Measurements from ENCODE around the gene HOMER3.
"Not testable (repeated sequence)": the region's sequence is repeated elsewhere in the genome, so short reads cannot be mapped to it uniquely, and the experiment has no call there.

HOMER3 gene

DNA sequence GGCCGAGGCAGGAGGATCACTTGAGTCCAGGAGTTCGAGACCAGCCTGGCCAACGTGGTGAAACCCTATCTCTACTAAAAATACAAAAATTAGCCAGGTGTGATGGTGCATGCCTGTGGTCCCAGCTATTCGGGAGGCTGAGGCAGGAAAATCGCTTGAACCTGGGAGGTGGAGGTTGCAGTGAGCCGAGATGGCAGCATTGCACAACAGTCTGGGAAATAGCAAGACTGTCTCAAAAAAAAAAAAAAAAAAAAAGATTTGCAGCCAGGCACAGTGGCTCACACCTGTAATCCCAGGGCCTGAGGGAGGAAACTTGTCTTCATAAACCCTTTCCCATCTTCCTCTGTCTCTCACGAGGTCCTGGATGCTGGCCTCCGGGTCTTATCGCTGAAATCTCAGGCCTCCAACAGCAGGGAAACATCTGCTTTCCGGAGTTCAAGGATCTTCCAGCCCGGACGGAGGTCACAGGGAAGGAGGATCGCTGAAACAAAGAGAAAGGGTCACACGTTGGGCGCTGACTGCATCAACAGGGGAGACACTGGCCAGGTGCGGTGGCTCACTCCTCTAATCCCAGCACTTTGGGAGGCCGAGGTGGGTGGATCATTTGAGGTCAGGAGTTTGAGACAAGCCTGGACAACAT lies 11.5 kb upstream of the HOMER3 start:
- DNase-seq, result not testable (repeated sequence)

DNA sequence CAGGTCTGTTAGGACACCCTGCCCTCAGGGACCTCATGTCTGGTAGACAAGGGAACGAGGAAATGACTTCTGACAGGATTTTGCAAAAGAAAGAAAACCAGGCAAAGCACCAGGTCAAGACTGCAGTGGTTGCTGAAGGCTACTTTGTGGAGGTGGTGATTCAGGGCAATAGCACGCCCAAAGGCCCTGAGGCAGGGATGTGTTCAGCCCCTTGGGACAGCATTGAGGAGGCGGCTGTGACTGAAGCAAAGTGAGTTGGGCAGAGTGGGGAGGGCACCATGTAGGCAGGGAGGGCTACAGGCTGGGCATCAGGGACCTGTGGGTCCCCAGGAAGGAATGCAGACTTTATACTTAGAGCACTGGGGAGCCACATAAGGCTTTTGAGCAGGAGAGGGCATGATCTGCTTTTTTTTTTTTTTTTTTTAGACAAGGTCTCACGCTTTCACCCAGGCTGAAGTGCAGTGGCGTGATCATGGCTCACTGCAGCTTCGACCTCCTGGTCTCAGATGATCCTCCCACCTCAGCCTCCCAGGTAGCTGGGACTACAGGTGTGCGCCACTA lies 10.8 kb upstream of the HOMER3 start:
- DNase-seq, result peak; percentile 96

DNA sequence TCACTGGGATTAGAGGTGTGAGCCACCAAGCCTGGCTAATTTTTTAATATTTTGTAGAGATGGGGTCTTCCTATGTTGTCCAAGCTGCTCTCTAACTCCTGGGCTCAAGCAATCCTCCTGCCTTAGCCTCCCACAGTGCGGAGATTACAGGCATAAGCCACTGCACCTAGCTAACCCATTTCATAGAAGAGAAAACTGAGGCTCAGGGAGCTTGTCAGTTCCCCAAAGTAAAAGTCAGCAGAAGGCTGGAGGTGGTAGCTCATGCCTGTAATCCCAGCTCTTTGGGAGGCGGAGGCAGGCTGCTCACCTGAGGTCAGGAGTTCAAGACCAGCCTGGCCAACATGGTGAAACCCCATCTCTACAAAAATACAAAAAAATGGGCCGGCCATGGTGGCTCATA lies 8.8 kb upstream of the HOMER3 start:
- no peak for DNase-seq

DNA sequence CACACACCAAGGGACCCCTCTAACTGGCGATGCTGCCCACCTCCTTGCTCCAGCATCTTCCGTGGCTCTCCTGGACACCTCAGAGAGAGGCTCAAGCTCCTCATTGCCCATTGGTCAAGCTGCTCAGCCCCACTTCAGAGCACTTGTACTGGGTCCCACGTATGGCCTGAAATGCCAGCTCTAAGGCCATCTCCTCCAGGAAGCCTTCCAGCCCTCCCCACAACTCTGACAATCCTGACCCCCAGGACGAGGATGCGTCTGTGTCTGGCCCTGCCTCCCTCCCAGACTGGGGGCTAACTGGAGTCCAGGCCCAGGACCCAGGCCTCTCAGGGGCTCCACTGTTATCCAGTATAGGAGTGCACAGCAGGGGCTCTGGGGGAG lies 7.9 kb upstream of the HOMER3 start:
- no peak for DNase-seq

DNA sequence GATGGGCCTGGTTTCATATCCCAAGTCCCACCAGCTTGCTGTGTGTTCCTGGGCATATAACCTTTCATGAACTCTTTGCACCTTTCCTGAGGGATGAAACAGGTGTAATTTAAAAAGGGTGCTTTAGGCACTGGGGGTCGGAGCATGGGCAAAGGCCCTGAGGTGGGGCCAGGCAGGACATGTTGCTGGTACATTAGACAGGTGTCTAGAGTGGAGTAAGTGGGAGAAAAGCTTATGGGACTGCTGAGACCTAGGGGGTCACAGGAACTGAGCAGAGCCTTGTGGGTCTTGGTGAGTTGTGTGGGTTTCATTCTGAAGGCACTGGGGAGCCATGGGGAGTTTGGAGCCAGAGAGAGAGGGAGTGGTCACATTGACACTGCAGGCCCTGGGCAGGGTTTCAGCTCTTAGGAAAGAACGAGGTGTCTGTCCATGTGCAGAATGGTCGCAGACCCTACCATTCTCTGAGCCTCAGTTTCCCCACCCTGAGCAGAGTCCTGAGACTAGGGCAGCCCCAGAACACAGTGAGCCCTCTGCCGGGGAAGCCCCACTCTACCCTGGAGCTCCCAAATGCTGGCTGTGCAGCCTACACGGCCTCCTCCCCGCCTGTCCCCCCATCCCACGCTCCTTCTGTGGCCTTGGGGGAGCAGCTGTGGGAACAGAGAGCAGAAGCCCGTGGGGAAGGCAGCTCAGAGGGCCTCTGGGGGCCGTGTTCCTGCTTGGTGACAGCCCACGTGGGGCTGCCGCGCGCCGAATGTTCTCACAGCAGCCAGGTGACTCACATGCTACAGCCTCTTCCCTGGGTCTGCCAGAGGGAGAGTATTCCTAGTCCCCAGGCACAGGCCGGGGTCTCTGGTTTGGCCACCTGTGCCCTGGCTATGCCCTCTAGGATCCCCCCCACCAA lies 7.3 kb upstream of the HOMER3 start:
- no peak for DNase-seq

DNA sequence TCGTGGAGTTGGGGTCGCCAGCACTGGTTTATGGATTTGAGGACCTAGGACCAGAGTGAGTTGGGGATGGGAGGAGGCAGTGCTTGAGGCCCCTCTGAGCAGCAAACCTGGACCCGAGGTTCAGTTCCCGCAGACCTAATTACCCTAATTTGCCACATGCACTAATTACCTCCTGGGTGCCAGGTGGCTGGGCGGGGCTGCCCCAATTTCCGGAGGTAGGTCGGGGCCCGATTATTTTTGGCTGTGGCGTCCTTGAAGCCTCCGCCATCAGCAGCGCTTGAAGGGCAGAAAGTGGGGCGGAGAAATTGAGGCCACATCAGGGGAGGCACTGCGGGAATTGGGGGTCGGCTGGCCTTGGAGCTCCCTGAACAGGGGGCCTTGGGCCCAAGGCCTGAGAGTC lies 5.9 kb upstream of the HOMER3 start:
- no peak for DNase-seq

DNA sequence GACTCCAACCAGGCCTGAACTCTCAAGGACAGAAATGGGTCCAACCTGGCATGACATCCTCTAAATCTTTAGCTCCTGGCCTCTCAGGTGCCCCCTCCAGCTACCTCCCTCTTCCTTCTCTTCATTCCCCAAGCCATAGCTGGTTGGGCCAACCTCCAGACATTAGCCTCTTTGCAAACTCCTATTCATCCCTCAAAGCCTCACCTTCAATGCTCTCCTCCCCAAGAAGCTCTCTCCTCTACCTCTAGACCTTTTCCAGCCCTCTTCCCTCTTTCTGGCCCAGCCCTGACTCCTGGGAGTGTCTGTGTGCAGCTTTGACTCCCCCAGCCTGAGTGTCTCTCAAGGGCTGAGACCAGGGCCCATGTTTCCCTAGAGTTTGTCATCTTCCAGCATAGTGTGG lies 5.3 kb upstream of the HOMER3 start:
- no peak for DNase-seq

DNA sequence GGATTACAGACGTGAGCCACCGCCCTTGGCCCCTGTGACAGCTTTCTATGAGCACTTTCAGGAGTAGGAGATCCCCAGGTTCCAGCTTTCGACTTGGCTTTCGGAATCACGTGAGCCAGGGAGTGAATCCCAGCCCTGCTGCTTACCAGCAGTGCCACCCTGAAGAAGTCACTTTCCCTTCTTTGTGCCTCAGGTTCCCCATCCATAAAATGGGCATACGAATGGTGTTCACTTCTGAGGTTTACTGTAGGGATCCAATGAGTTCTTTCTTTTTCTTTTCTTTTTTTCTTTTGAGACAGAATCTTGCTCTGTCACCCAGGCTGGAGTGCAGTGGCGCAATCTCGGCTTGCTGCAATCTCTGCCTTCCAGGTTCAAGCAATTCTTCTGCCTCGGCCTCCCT lies 4.3 kb upstream of the HOMER3 start:
- no peak for DNase-seq

DNA sequence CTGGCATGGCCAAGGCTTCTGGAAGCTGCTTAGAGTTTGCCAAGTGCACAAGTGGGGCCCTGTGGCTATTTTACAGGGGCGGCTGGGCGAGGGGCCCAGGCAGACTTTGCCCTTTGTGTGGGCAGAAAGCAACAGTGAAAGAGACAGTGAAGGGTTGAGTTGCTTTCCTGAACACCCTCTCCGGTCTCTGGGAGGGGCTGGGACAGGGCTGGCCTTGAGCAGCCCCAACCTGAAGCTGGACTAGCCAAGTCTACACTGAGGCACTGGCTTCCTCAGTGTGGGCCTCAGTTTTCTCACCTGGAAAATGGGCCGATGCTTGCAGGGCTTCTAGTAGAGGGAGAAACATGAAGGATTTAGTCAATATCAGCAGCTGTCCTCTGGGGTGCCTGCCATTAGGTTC lies 2.4 kb upstream of the HOMER3 start:
- DNase-seq, result no peak

DNA sequence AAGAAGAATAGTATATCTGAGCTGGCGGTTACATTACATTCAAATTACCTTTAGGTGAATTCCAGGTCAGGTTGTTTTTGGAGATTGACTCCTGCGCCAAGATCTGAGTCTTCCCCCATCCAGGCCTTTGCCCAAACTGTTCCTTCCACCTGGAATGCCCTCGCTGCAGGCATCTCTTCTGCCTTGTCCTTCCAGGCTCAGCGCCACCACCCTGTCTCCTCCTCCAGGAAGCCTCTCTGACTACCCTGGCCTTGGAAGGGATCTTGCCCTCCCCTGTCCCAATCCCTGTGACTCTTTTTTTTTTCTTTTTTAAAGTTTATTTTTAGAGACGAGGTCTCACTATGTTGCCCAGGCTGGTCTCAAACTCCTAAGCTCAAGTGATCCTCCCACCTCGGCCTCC lies 1.7 kb upstream of the HOMER3 start:
- no peak for DNase-seq

DNA sequence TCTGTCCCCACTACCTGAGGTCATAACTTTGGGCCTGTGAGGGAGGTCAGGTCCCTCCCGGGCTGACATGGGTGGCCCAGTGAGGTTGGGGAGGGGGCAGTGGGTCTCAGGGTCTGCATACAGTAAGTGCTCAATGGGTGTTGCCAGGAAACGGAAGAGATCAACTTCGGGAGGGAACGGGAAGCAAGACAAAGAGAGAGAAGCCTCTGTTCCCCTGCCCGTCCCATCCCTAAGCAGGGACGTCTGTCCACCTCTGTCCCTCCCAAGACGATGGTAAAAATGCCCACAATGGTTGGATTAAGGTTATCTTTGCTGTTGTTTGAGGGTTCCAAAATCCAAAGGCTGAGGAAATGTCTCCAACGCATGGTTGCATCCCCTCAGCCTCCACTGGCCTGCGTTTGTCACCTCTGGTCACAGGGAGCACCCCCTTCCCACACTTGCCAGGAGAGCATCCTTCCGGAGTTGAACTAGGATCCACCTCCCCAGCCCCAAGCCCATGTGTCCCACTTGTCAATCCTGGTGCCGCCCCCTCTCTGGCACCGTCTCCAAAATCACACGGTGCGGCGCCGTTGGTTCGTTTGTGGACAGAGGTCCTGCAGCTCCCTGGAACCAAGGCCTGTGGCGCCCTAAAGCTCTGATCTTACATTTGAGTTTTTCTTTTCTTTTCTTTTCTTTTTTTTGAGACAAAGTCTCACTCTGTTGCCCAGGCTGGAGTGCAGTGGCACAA lies 774 bp upstream of the HOMER3 start:
- DNase-seq, result no peak

DNA sequence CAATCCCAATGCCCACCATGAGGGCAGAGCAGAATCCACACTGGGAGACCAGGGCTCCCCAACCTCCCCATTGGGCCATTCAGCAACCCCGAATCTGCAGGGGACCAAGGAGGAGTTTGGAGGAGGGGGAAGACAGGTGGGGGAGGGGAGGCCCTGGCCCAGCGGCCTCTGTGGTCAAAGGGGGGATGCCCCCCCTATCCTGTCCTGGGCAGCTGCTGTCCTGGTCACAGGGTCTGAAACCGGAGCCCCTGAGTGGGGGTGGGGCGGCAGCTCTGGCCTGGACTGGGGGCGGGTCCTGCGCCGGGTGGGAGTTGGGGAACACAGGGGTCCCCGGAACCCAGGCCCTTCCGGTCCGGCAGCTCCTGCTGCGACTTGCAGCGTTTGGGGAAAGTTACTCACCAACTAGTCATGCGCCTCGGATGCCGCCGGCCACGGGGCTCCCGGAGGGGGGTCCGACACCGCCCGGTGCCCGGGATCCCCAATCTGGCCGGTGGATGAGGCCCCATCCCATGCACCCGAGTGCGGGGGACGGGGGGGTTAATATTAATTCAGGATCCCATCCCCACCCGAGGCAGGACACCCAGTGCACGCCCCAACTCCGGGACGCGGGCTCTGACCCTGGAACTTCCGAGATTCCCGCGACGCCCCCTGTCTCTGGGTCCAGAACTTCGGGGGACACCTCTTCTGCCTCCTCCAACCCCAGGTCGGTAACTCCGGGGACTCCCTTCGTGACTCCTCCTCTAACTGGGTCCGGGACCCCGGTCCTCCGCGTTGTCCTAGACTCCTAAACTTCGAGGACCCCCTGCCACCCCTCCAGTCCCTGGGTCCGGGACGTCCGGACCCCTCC lies 872 bp downstream of the HOMER3 start:
- peak; percentile 73 for DNase-seq

DNA sequence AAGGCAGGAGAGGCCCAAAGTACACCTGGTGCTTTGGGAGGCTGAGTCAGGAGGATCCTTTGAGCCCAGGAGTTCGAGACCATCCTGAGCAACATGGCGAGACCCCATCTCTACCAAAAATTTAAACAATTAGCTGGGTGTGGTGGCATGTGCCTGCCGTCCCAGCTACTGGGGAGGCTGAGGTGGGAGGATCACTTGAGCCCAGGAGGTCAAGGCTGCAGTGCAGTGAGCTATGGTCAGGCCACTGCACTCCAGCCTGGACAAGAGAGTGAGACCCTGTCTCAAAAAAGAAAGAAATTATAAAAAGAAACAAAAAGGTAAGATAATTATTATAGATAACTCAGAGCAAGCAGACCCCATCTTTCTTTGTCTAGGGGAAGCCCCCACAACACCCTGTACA lies 1.9 kb downstream of the HOMER3 start:
- DNase-seq, result no peak

DNA sequence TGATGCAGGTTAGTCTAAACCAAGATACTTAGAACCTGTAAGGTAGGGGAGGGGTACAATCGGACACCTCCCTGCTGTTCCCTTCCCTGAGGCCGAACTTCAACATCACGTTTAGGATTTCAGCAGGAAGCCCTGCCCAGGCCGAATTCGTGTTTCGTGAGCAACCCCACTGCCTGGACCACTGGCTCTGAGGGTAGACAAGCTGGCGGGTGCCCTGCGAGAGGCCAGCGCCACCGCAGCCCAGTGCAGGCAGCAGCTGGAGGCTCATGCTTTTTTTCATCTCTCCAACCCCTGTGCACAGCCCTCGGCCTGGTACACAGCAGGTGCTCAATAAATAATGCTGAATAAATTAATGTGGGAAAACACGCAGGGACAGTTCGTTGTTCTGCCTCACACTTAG lies 7.7 kb downstream of the HOMER3 start:
- no peak for DNase-seq

DNA sequence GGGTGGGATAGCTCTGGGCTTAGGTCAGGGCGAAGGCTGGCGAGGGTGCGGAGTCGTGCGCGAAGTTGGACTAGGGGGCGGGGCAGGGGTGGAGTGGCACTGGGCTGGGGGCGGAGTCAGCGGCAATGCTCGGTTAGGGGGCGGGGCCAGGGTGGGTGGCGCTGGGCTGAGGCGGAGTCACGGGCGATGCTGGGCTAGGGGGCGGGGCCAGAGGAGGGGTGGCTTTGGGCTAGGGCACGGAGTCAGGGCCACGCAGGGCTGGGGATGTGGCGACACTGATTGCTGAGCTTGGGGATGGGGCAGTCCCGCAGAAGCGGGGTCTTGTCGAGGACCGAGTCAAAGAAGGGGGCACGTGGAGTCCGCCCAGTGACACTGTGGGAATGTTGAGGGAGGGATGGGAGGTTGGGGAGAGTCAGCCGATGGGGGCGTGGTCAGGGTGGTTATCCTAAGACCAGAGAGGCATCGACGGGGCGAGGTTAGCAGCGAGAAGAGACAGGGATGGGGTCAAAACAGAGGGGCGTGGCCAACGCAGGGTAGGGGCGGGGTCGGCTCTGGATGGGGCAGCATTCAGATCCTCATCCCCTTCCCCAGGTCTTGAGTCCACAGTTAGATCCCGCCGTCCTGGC lies 8.7 kb downstream of the HOMER3 start:
- DNase-seq, result peak; percentile 36

DNA sequence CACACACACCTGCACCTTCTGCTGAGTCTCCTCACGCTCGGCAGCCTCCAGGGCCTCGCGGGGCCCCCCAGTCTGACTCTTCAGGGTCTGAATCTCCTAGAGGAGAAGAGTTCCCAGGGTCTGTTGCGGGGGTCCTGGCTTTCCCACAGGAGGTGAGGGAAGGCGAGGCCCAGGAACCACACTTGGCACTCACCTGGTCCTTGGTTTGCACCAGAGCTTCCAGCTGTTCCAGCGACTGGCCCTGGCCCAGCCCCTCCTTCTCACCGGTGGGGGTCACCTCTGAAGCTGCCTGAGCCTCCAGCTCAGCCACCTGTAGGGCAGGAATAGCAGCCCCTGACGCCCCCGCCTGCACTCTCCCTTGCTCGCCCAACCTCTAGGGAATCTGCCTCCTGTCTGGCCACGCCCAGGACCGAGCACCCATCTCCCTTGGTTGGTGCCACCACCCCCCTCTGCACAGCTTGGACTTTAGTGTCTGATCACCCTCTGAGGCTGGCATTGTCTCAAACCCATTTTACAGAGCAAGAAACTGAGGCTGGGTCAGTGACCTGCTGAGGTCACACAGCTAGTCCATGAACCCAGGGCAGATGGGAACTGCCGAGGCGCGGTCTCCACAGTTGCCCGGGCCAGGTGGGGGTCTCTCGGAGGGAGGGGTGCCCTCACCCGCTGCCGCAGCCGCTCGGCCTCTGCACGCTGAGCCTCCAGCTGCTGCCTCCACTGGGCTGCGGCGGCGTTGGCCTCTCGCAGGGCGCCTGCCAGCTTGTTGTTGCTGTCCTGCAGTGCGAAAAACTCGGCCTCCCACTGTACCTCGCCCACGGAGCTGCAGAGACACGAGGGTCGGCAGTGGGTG lies 9.5 kb downstream of the HOMER3 start:
- DNase-seq, result no peak

DNA sequence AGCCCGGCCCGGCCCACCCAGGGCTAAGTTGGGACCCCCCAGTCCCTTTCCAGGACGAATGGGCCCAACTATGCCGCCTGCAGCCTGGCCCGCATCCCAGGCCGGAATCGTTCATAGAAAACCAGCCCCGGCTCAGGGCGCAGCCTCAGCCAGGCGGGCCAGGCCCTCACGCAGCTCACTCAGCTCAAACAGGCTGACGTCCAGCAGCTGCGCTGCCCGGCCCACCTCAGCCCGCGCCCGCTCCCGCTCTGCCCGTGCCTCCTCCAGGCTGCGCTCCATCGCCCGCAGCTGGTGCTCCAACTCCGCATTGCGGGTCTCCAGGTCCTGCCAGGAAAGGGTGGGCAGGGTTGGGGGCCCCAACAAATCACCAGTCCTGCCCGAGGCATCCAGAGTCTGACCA lies 11.7 kb downstream of the HOMER3 start:
- DNase-seq, result no peak

DNA sequence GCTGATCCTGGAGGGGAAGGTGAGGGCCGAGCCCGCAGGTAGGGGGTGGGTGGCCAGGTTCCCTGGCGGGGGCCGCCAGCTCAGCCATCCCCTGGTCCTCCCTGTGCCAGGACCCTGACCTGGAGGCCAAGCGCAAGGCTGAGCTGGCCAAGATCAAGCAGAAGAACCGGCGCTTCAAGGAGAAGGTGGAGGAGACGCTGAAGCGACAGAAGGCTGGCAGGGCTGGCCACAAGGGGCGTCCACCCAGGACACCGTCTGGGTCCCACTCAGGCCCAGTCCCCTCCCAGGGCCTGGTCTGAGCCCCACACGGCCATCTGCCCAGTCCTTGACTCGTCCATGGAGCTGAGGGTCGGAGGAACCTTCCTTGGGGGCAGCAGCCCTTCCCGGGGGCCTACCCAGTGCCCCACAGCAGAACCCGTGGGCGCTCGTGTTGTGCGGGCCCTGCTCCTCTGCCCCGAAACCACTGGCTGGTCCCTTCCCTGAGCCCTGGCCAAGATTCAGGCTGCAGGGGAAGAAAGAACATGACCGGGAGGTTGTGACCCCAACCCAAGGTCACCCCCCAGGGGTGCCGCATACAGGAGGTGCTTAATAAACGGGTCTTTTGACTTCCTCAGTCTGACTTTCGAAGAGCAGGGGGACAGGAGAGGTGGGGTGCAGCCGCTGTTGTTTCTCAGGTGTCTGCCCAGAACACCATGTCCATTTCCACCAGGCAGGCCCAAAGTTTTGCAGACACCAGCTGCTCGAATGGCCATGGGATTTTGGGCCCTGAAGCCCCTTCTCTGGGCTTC lies 12.8 kb downstream of the HOMER3 start:
- DNase-seq, result no peak

DNA sequence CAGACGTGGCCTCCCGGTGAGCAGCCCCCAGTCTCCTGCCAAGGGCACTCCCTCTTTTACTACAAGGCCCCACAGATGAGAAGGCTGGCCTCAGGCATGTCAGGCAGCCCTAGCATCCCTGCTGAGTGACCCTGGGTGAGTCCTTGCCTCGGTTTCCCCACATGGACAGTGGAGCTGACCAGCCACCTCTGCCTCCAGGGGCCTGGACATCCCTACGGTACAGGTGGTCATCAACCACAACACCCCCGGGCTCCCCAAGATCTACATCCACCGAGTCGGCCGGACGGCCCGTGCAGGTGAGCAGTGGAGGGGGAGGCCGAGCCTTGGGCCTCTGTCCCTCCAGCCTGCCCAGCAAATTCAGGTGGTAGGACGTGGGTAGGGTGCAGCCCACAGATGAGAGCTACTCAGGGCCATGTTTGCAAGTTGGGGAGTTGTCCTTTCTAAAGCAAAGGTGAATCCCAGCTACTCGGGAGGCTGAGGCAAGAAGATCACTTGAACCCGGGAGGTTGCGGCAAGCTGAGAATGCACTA lies 16.3 kb downstream of the HOMER3 start:
- no peak for DNase-seq

Measured in EL (cell line).